G401.6 (cell line): ENCODE results near the gene BCL2L13.
"Not testable (repeated sequence)": the region's sequence is repeated elsewhere in the genome, so short reads cannot be mapped to it uniquely, and the experiment has no call there.

Source experiments
- FAIRE-seq: peaks from 2 replicates; lab custom pipeline; 2012; peaks lifted over from hg19 to GRCh38; lab: Jason Lieb, UNC

Gene BCL2L13

DNA sequence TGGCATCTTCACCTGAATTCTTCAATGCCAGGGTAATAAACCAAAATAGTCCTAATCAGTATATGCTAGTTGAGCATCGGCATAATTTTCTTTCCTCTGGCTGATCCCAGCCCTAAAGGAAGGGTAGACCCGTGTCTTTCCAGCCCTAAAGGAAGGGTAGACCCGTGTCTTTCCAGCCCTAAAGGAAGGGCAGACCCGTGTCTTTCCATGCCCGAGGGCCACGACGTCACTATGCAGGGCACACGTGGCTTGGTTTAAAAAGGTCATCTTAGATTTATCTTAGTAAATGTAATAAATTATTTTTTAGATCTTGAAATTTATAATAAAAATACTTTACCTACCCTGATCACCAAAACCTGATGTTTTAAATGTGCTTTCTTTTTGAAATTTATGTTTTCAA, 90.2 kb downstream of the BCL2L13 start:
- no peak for FAIRE-seq

DNA sequence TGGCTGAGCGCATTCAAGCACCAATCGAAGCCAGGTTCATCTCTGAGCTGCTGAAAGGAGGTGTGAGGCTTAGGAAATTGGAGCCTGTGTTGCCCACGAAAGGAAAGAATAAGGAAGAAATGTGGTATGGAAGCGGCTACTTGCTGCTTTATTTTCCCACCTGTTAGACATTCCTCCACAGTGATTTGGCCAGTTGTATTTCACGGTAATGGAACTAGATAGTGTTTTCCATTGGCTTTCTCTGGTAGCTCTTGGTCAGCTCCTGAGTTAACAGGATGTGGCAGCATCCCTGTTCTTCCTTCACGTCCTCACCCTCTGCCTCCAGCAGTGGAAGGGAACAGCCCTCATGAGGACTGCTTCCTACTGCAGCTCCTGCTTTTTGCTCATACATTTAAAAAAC, 91.0 kb downstream of the BCL2L13 start:
- no peak for FAIRE-seq

DNA sequence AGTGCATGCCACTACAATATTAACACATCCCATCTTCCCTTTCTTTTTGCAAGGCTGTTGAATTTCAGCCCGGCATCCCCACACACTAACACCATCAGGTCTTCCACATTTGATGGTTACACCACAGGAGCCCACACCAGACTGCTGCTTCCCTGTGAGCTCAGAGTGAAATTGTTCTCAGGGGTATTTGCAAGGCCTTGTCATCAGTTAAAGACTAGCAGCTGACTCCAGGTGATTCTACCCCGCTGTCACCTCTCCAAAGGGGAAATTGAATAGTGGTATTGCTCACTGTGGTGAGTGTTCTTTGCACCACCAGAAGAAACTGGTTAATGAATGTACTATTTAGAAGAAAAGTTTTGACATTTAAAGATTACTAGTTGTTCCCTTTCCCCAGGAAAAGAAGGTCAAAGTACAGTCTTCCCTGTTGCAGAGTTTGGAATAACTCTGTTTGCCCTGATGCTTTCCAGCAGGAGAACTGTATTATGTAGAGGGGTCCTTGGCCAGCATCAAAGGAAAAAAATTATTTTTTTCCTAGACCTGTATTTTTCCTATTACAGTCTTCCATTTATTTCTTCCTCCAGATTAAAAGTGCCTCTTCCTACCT, 93.8 kb downstream of the BCL2L13 start:
- FAIRE-seq = no peak

DNA sequence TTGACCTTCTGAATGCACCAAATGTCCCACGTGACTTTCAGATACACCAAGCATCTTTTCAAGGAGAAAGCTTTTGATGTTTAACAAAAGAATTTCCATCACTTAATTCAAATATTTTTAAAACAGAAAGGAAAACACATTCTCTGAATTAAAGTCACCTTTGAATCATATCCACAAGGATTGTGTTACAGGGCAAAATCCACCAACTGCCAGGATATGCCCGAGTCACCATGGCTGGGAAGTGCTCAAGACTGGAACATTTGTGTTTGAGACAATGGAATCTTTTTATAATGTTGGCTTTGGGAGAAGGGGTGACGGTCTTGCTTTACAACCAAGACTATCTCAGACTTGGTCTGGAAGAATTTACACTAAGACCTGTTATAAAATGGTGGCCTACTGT, 94.9 kb downstream of the BCL2L13 start:
- no peak for FAIRE-seq

DNA sequence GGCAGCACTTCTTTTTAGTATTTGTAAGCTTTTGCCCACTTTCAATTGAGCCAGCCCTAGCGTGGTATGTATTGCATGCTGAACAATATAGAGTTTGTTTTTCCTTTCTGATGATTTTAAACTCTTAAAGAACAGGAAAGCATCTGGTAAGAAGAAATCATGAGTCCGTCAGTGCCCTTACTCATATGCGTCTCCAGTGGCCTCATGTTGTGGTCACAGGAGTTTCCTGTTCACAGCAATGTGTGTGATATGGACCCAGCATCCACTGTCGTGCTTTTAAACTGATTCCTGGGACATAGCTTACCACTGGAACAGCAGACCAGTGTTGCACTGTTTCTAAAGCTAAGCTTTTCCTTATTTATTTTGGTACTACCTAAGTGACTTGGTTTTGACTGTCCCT, 95.6 kb downstream of the BCL2L13 start:
- FAIRE-seq = no peak

DNA sequence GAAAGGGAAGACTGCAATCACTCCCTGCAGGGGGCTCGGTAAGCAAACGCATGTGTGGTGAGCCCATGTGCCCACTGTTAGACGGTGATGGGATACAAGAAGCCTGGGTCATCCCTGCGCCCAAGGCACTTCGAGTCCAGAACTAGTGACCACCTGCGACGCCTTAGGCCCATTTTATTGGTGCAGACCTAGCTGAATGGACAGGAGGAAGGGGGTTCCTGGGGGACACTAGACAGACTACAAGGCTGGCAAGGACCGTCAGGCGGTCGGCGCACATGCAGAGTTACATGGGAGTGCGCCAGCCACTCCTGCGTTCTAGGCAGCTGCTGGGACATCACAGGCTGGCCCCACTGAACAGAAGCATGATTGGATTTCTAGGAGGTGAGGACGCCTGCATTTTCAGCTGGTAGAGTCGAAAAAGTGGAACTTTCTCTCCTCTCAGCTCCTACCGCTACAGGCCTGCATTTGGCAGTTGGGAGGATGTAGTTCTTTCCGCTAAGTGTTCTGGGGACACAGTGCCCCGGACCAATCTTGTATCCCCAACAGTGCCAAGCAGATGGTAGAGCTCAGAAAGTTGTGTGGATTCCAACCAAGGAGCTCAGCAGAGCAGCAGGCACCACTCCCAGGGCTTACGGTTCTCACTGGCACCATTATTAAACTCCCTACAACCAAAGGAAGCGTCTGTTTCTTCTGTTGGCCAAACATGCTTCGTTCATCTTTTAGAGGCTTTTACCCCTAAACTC, 100.0 kb downstream of the BCL2L13 start:
- no peak for FAIRE-seq

DNA sequence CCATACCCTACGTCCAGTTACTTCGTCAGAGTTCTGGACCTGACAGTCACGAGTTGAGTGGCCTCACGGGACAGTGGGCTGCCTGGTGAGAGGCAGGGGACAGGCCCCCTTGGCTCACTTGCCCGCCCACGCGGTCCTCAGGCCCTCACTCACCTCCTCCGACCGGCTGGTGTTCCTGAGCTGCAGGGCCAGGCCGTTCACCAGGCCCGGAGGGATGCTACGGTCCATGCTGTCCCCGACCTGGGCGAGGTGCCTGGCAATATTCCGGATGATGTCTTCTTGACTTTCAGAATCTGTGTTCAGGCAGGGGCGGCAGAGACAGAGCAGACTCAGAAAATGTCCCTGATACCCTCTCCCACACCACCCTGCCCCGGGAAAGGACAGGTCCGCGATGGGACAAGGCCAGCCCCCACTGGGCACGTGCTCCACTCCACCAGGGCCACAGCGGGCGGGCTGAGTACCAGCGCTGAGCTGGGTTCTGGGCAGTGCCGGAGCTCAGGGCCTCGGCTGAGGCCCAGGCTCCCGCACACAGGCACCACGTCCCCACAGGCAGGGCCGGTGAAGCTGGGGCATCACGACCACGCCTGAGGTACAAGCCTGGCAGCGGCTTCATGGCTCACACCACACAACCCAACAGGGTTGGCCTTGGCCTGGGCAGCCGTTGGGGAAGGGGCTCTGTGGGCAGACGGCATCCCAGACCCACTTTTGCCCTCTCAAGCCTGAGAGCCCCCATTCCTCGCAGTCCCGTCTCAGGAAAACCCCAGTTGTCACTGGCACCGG, 100.8 kb downstream of the BCL2L13 start:
- FAIRE-seq = no peak

DNA sequence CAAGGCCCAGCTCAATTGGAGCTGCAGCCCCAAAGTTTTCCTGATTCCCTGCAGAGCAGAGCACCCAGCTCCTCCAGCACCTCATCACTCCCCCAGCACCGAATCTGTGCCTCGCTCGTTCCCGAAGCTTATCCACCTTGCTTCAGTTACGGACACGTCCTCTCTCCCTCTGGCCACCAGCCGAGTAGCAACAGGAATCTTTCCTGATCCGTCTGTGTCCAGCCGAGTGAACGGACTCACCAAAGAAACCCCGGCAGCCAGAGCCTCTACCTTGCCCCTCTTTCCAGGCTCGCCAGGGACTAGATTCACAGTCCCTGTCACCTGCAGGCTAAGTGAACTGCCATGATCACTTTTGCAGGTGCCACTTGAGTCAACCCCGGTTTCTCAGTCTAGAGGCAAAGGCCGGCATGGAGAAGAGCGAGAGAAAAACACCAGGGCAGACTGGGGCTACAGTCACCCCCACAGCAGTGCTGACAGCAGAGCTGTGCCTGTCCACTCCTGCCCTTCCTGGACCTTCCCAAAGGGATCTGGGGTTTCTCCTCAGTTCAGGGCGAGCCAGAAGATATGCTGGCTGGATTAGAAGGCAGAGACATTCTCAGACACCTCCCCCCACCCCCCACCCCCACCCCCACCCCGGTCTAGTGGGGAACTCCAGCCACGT, 103.4 kb downstream of the BCL2L13 start:
- FAIRE-seq = no peak

DNA sequence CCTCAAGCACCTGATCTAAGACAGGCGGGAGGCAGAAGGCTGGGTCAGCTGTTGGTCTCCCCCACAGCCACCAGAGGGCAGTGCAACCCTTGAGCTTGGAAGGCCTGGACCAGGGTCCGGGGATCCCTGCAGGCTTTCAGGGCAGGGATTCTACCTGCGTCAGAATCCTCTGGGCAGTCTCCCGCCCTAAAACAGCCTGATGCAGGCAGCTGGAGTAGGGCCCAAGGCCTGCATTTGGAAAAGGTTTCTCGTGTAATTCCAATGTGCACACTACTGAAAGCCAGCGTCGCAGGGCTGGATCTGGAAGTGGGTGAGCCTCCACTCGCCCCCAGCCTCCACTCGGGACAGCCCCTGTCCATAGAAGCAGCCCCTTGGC, 104.0 kb downstream of the BCL2L13 start:
- no peak for FAIRE-seq

DNA sequence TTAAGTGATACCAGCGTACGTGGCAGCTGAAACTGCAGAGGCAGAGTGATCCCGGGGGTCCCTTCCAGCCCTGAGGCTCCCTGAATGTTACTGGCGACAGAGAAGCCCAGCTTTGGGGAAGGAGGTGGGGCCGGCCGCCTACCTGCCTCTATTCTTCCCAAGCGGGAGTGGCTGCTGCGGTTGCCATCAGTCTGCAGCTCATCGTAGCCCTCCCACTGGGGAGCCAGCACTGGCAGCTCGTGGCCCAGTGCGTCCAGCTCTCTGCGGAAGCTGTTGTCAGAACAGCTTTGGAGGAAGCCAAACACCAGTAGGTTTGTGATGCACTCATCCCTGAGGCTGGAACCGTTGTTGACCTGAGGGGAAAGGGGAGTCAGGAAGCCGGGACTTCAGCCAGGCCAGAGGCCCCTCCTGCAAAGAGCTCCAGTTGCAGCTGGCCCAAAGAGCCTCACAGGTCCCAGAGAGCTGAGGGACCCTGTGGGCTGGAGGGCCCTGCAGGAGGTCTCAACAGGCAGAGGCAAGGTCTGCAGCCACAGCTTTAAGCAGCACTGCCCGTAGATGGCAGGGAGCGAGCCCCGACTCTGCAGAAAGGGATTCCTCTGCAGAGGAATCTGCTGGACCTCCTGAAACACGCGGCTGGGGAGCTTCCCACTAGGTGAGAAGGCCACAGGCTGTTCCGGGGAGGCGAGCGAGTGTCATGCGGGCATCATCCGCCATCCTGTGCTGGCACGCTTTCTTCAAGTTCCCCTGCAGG, 105.3 kb downstream of the BCL2L13 start:
- no peak for FAIRE-seq

DNA sequence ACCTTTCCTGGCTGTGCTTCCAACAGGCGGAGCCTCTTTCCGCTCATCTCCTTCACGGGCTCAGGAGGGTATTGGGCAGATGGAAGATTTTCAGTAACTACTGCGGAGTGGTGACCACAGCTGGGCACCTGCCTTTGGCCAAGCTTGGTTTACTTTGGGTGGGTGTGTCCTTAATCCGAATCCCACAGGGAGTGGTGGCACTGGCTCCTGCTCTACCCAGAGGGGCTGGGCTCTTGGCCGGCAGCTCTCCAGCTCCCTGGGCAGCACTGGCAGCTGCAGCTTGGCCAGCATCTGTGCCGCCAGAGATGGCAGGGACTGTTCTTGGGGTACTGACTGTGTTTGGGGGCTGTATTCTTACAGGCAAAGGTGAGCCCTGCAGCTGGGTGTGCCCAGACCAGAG, 105.9 kb downstream of the BCL2L13 start:
- no peak for FAIRE-seq

DNA sequence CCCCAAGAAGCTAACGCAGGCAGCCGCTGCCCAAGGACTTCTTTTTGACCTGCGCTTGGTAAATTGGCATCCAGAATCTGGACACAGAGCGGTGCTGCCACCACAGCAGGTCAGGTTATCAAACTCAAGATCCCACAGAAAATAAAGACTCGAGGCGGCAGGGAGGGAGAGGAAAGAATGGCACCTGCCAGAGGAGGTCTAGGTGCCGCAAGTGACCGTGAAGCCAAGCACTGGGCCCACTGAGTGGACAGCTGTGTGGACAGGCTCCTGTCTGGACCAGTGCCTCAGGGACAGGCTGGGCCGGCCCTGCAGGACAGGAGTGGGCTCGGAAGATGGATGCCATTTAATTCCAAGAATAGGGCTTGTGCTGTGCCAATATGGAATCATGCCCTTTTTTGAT, 108.4 kb downstream of the BCL2L13 start:
- no peak for FAIRE-seq

DNA sequence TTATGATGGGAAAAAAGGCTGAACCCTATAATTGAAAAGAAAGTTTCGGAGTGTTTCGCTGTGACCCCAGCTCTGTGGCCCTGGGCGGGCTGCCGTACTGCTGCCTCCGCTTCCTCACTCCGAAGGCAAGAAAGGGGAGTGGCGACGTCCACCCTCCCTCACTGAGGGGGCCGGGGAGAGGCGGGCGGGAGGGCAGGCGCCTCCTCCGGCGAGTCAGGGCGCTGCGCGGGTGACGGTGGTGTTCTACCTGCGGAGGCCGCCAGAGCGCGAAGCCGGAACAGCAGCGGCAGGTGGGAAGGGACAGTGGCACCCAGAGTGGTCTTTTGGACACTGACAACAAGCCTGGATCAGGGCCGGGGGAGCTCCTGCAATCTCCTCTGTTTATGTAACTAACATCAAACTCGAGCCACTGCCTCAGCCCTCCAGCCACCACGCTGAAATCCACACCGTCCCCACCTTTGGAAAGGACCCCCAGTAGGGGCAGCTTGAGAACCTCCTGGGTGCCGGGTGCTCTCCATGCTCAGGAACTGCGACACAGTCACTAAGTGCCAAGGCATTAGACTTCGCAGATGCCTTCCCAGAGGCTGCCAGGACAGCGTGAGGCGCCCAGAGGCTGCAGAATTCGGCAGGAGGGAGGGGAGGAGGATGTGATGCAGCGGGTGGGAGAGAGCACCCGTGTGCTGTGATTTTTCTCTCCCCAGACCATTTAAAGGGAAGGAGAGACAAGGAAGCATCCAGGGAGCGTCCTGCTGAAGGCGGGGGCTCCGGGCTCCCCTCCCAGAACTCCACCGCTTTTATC, 110.2 kb downstream of the BCL2L13 start:
- no peak for FAIRE-seq

DNA sequence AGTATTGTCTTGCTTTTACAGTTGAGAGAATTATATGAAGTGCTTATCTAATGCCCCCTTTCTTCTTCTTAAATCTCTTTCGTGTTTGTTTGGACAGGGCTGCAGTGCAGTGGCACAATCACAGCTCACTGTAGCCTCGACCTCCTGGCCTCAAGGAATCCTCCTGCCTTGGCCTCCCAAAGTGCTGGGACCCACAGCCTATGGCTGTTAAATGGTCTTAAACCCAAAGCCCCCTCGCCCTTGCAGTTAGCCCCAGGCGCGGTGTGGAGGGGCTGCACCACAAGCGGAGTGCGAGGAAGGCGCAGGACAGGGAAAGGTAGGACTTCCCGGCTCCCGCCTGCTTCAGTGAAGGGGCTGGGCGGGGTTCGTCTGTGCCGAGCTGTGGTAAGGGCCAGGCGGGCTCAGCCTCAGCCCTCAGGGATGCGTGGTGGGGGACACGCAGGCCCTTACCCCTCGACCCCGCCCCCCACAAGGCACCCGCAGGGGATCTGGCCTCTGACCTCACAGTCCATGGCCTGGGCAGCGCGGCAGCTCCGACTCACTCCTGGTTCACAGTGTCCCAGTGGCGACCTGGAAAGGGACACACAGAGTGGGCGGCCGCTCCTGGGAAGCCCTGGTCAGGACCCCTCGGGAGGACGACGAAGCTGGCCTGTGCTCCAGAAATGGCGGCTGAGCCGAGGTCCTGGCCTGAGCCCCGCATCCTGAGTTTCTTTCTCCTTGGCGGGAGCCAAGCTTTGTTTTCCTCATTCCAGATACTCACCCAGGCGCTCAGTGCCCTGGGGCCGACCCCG, 111.2 kb downstream of the BCL2L13 start:
- no peak for FAIRE-seq

DNA sequence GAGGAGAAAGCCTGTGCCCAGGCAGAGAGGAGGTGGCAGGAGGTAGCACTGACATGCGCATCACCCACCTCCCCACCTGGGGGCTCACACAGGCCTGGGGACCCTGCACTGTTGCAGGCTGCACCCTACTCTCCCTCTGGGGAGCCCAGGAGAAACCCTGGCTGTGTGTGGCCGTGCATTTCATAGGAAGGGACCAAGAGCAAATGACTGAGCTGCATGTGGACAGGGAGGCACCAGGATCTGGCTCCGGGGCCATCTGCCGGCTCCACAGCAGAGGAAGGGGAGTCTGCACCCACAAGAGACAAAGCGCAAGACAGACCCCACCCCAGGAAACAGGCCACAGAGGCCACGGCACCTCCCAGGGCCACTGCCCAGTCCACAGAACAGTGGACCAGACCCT, 113.0 kb downstream of the BCL2L13 start:
- no peak for FAIRE-seq

DNA sequence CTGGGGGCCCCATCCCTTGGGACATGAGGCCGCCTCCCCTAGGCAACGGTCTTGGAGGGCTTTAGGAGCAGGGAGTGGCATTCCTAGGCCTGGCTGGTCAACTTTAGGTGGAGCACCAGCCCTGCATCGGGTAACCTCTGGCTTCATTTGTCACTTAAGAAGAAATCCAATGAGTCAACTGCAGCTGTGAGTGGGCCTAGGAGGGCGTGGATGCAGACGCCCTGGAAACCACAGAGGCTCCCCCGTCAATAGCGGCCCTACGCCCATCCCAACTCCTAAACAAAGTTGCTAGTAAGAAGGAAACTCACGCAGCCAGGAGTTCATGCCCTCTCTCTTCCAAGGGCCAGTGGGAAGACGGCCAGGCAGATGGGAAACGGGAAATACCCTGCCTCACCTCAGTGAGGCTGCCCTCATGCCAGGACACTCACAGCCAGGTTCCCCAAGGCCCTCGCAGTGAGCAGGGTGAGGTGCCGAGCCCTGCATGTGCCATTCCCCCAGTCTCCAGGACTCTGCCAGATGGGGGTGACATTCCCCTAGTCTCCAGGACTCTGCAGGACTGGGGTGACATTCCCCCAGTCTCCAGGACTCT, 114.9 kb downstream of the BCL2L13 start:
- no peak for FAIRE-seq

DNA sequence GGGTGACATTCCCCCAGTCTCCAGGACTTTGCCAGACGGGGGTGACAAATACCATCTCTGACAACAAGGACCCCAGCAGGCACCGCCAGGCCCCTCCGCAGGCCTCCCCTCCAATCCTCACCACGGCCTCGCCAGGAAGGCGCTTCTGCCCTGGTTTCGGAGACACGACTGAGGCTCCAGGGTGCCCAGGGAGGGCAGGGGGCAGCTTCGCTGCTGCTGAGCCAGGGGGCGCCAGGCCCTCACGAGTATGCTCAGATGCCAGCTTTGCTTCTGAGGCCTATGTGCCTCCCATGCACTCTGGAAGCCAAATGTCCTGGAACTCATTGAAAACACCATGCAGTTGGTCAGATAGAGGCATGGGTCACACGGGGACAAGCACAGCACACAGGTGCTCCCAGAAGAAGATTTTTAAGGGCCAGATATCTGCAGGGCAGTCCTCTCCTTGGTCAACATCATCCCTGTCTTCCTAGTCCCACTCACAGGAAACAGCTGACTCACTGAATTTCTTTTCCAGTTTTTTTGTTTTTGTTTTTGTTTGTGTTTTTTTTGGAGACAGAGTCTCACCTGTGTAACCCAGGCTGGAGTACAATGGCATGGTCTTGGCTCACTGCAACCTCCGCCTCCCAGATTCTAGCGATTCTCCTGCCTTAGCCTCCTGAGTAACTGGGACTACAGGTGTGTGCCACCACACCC, 115.8 kb downstream of the BCL2L13 start:
- no peak for FAIRE-seq

DNA sequence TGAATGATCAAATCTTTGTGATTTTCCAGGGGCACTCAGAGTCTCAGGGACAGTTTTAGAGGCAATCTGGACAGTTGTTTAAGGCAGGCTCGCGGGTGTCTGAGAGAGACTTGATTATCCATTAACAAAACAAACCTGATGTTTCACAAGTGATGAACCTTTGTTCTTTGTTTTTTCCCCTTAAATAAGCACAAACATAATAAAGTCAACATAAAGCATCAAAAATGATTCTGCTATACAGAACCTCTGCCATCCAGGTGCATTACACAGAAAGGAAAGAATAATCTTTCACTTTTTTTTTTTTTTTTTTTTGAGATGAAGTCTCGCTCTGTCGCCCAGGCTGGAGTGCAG, 122.6 kb downstream of the BCL2L13 start:
- no peak for FAIRE-seq

DNA sequence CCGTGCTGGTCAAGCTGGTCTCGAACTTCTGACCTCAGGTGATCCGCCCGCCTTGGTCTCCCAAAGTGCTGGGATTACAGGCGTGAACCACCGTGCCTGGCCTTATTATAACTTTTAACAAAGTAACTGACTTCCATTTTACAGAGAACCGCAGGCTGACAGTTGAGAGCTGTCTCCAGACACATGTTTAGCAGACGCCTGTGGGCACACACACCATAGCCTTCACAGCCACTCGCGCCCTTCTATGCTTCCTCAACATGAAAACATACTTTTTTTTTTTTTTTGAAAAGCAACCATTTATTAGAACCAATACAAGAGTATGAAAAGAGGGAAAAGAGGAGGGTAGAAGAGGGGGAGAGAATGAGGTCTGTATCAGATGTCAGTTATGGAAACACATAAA, 124.9 kb downstream of the BCL2L13 start:
- not testable (repeated sequence) for FAIRE-seq

DNA sequence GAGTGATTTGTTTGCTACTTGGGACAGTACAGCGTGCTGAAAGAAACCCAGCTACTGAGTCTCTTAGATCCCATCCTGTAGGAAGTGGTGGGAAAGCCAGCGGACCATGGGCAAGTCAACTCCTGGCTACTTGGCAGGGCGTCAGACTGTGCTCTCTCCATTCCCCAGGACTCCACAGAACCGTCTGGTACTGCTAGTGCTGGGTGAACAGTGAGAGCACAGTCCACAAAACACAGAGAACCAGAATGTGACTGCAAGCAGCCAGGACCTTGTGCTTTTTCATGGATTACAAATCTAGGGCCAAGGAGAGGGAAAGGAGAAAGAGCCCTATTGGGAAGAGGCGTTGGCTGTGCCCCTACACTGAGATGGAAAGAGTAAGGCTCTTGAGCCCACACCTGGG, 125.5 kb downstream of the BCL2L13 start:
- FAIRE-seq = no peak
